GM18858 (cell line): ENCODE data around the gene THRAP3.

Experiments
- ATAC-seq: cut with Tn5 transposase; IDR thresholded peaks from one replicate; pipeline ENCODE4 v1.9.1; 2021; ENCODE audit not compliant: unreplicated experiment

THRAP3 gene

GRCh38 chr1:36297062-36297461, 72.8 kb downstream of the THRAP3 start:
- ATAC-seq: no peak

- ATAC-seq: no peak
Measured at GRCh38 chr1:36298640-36299039, 74.4 kb downstream of the THRAP3 start.

- ATAC-seq: no peak
Measured at GRCh38 chr1:36300526-36300925, 76.3 kb downstream of the THRAP3 start.

GRCh38 chr1:36301220-36301619, 77.0 kb downstream of the THRAP3 start:
- ATAC-seq: no peak

GRCh38 chr1:36303244-36303643, 79.0 kb downstream of the THRAP3 start:
- no peak for ATAC-seq

- no peak for ATAC-seq
Measured at GRCh38 chr1:36303650-36304360, 79.6 kb downstream of the THRAP3 start.

GRCh38 chr1:36304521-36304920, 80.3 kb downstream of the THRAP3 start:
- no peak for ATAC-seq

- no peak for ATAC-seq
Measured at GRCh38 chr1:36304970-36305914, 81.0 kb downstream of the THRAP3 start.

GRCh38 chr1:36305915-36306209, 81.6 kb downstream of the THRAP3 start:
- ATAC-seq: no peak

GRCh38 chr1:36306210-36306901, 82.1 kb downstream of the THRAP3 start, which contains the start of gene SH3D21:
TSS of gene SH3D21 (plus strand) at chr1:36306368. CDS start at chr1:36306421, 53 bp downstream.
- peak; percentile 9 for ATAC-seq

GRCh38 chr1:36306902-36307456, 82.7 kb downstream of the THRAP3 start:
- ATAC-seq: peak; percentile 95

GRCh38 chr1:36307601-36308330, 83.5 kb downstream of the THRAP3 start:
- no peak for ATAC-seq

GRCh38 chr1:36309397-36309796, 85.2 kb downstream of the THRAP3 start:
- no peak for ATAC-seq

GRCh38 chr1:36320291-36320761, 96.1 kb downstream of the THRAP3 start:
- ATAC-seq: no peak

- ATAC-seq: no peak
Measured at GRCh38 chr1:36320767-36321118, 96.5 kb downstream of the THRAP3 start.

GRCh38 chr1:36321119-36321951, 97.1 kb downstream of the THRAP3 start:
- no peak for ATAC-seq

GRCh38 chr1:36322041-36322785, 98.0 kb downstream of the THRAP3 start:
- no peak for ATAC-seq

- no peak for ATAC-seq
Measured at GRCh38 chr1:36322786-36323635, 98.8 kb downstream of the THRAP3 start.
